Renal cortex interstitium (tissue), 11 donors: ENCODE measurements around the gene KIAA0232. TPM values are rescaled to one million over a fixed set of nuclear protein-coding genes. Genes with fewer than 3 reads are reported as not detected.
"Not testable (repeated sequence)": the region's sequence is repeated elsewhere in the genome, so short reads cannot be mapped to it uniquely, and the experiment has no call there.

Experiments
- DNase-seq, 11 donors: peaks; one replicate each; pipeline ENCODE4 v3.0.0-alpha.2; 2013; ENCODE audit warnings: low read depth in 9 of 11, low spot score in 4 of 11; ENCODE audit errors: extremely low read depth in 1 of 11
- polyA plus RNA-seq, 3 donors: library from polyadenylated mRNA; unstranded; fragments of 120-200 nt; gene quantifications; one replicate each; pipeline ENCODE4 v1.2.1, GENCODE V29; 2013; ENCODE audit not compliant: insufficient read length in 3 of 3

Gene KIAA0232
- polyA plus RNA-seq, 3 donors: 36.3 to 43.7 (median 39.9) TPM

DNA sequence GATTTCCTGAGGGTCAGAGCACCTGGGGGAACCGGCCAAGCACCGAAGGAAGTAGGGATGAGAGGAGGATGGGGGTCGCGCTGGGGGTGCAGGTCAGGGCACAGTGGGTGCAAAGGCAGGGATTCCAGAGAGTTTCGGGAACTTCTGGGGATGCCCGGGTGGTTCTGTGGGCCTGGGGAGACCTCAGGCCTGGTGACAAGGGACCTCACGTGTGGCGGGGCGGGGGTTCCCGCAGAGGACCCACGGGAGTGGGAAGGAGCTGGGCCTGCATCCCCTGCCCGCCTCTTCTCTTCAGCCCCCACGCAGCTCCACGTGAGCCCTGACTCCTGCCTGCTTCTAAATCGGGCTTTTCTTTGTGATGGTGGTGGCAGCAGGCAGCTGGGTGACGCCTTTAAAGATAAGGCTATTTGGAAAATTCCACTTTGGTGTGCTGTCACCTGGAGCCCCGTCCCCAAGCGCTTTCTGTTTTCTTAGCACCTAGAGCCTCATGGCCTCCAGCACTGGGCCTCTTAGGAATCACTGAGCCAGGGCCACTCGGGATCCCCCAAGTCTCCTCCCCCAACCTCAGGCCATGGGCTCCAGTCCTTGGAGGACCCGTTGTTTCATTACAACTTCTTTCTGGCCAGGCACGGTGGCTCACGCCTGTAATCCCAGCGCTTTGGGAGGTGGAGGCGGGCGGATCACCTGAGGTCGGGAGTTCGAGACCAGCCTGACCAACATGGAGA is 120.0 kb downstream of the KIAA0232 start:
- DNase-seq: no peak

DNA sequence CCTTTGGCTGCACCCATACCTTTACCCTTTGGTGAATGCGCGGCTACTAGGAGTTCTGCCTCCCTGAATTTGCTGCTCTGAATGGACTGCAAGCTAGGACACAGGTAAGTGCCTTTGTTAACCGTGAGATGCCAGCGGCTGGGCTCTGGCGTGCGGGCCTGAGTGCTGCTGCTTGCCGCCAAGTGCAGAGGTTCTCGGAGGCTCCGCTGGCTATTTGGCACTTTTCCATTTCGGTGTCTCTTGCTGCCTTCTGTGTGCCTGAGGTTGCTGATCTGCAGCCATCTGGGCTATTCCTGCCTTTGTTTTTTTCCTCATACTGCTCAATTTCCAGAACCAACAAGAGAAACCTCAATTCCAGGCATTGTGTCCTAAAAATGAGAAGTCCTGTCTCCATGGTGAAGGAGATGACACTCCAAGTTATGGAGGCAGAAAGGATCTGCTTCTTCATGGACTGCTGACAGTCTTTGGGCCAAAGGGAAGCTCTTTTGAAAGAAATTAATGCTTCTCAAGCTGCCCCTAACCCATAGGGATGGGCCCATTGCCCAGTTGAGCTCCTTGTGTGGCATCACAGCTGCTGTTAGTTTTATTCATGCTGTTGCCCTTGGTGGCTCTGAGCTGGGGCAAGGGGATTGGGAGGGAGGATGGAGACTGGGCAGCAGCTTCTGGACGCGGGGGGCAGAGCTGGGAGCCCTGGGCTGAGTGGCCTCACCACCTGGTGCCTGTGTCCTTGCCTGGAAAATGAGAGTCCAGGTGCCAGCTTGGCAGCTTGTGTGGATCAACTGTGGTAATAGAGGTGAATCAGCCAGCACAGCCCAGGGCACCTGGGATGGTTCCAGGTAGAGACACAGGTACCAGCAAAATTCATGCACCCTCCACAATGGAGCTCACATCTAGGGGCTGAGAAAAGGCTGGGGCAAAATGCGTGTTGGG is 123.3 kb downstream of the KIAA0232 start:
- DNase-seq: no peak

DNA sequence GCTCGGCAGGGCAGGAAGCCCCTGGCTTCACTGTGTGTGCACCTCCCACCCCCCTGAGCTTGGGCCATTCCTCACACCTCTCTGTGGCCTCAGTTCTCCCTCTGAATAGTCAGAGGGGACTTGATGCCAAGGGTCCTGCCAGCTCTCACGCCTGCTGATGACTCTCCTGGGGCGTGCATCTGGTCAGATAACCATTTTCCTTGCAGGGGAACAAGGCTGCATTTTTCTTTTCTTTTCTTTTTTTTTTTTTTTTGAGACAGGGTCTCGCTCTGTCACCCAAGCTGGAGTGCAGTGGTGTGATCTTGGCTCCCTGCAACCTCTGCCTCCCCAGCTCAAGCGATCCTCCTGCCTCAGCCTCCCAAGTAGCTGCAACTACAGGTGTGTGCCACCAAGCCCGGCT is 124.0 kb downstream of the KIAA0232 start:
- DNase-seq: not testable (repeated sequence)

DNA sequence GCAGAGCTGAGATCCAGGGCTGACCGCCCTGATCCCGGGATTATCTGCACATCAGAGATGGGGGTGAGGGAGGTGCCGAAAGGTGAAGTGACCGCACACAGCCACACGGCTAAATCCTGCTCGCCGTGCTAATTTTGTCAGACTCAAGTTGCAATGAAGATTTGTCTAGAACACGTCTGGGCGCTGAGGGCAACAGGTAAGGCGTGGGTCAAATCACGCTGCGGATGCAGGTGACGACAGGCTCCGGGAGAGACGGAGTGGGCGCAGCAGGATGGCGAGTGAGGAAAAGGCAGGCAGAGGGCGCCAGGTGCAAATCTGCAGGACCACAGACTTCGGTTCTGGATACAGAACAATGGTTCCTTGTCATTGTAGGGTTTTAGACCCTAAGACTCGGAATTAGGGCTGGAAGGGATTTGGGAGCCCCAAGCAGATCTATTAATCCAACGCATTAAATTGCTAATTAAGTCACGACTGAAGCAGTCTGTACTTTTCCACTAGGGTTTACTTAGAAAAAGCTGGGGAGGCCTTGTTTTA is 125.2 kb downstream of the KIAA0232 start:
- DNase-seq: no peak

DNA sequence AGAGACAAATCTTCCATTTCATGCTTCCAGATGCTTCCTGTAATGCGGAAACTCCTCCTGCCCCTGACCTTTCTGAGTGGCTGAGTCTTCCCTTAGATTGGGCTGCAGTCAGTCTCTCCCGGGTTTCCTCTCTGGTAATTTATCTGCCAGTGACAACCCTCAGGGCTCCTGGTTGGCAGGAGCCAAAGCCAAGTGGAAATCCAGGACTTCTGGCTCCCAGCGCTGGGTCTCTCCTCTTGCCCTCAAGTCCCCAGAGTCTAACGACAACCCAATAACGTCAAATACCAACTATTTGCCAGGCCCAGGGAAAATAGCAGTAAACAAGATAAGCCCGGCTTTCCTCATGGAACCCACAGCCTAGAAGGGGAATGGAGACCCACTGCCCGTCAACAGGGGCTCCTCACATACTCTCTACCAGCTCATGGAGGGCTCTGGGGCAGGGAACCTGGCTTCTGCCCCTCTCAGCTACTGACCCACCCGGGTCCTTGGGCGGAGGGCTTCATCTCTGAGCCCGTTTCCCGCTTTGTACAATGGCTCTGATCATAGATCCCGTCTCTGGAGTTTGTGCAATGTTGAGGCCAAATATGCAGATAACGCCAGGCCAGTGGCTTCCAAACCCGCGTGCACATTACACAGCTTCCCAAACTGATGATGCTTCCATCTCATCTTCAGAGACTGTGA is 126.0 kb downstream of the KIAA0232 start:
- no peak for DNase-seq

DNA sequence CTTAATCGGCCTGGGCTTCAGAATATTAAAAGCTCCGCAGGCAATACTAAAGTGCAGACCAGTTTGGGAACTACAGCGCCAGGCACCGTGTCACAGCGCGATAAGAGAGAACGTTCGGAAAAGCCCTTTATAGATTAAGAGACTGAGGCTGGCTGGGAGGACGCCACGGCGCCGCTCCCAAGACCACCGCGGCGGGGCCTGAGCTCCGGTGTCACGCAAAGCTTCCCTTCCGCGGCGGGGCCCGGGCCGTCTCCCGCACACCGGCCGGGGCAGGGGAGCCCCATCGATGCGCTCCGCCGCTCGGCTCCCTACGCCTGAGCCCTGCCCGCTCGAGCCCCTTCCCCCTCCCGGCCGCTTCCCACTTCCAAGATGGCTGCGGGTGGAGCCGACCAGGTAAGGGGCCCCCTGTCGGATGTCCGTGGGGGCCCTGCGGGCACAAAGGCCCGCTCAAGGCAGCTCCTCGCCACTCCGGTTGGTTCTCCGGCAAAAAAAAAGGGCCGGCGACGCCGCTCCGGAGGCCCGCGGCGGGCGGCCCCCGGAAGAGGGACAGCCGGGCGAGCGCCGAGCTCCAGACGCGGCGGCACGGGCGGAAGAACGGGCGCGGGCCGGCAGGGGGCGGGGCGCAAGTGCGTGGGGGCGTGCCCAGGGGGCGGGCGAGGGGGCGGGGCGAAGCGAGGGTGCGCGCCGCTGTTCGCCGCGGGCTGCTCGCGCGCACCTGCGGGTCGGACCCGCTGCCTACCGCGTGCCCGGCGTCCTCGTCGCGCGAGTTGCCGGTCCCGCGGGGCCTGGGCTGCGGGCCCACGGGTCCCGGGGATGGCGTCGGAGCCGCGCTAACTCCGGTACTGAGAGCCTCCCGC is 126.8 kb downstream of the KIAA0232 start, which contains the start of gene TBC1D14:
Gene TBC1D14, plus strand, starts transcription at position 714 of the 857 bp plus-strand sequence. CDS start 13,564 bp downstream, outside the sequence.
- DNase-seq: peak in 7 of 11 donors; percentile 78 to 89 (median 85)

DNA sequence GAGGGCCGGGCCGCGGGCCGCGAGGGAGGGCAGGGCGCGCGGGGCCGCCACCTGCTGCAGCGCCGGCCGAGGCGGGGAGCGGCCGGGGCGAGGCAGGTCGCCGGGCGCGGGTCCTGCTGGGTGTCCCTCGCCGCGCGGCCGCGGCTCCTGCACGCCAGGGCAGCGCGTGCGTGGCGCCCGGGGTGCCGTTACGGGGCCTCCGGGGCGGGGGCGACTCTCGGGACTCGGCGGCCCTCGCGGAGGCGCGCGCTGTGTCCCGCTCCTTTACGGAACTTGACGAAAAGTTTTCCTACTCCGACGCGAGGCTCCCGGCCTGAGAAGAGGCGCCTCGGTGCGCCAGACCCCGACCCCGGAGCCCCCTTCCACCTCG is 127.4 kb downstream of the KIAA0232 start:
- no peak for DNase-seq

DNA sequence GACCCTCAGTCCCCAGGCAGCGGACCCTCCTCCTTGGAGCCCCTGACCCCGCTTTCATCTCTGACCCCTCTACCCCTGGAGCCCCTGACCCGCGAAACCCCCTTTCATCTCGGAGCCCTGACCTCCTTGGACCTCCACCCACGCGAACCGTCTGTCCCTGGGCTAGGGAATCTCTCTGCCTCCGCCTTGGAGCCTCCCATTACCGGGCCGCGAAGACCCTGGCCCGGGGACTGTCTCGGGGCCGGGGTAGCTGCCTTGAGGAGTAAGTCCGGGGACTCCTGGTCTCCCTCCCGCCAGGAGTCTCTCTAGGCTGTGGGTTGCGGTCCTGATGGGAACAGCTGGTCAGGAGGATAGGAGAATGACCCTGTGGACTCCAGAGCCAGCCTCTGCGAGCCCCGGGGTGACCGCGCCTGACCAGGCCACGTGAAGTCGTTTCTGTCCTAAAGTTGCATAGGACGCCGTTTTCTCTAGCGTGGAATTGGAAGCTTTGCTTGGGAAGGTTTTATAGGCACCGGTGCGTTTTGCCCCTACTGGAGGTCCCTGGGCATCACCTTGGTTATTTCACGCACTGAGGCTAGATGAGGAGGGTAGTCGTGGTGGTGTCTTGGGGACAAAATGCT is 127.9 kb downstream of the KIAA0232 start:
- no peak for DNase-seq

DNA sequence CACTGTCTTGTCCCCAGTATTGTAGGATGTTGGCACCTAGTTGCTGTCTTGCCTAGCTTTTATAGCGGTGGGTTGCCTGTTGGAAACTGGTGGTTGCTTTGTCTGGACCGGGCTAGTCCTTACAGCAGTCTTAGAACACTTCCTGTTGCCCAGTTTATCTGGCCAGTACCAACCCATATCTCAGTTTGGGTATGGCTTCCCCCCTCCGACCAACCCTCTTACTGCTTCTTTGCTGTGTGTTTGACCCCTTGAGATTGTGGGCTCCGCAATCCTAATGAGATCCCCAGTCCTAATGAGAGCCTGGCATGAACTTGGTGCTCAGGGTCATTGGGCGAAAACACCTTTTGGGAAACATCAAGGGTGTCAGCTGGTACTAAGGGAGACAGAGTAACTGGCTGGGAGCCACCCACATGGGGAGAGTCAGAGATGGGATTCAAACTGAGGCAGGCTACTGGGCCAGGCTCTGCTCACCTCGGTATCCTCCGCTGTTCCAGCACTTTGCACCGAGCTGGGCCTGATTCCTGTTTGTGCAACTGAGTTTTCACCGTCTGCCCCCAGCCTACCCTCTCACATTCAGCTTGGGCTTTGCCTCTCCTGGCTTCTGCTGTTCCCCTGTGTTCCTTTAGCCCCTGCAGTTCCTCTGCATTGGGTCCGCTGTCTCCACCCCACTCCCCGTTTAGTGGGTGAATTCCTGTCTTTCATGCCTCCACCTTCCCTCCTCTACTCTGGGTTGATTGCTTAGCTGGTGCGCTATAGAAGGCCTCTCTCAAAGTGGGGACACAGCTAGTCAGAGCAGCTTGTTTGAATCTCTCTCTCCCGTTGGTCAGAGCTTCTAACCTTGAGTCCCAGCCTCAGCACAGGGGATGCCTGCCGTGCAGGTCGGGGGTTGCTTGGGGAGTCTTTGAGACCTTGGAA is 128.7 kb downstream of the KIAA0232 start:
- DNase-seq: no peak

DNA sequence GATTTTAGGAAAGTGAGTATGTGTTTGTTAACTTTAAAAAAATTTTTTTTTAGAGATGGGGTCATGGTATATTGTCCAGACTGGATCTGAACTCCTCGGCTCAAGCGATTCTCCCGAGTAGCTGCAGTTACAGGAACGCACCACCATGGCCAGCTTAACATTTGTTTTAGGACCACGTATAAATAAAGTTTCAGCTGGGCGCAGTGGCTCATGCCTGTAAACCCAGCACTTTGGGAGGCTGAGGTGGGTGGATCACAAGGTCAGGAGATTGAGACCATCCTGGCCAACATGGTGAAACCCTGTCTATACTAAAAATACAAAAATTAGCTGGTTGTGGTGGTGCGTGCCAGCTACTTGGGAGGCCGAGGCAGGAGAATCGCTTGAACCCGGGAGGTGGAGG is 129.4 kb downstream of the KIAA0232 start:
- not testable (repeated sequence) for DNase-seq

DNA sequence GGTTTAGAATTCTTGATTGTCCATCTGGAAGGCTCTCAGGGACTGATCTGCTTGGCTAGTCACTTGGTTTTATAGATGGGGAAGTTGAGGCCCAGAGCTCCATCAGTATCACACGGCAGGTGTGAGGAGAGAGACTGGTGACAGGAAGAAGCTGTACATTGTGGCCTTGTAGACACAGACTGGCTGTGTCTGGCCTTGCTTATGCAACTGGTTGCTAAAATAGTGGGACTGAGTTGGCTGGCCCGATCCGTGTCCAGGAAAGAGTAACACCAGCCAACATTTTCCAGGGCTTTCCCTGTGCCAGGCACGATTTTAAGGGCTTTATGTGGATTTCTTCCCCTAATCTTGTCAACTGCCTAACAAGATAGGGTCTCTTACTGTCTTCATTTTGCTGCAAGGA is 129.9 kb downstream of the KIAA0232 start:
- no peak for DNase-seq

DNA sequence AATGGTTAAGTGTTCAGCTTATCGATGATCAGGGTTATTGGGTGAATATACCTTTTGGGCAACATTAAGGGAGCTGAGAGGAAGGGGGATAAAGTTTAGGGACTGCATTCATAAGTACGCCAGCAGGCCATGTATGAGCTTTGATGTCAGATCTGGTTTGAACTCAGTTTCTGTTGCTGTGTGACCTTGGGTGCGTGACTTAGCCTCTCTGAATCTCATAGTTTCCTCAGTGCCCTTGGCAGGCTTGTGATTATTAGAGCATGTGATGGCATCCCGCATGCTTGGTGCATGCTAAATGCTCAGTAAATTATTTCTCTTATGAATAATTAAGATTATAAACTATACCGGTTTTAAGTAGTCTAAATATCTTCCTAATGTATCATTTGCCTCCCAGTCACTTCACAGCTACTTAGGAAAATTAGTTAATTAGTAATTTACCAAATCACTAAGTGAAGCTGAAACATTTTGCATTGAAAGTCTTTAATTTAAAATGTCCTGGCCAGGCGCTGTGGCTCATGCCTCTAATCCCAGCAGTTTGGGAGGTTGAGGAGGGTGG is 130.9 kb downstream of the KIAA0232 start:
- no peak for DNase-seq

DNA sequence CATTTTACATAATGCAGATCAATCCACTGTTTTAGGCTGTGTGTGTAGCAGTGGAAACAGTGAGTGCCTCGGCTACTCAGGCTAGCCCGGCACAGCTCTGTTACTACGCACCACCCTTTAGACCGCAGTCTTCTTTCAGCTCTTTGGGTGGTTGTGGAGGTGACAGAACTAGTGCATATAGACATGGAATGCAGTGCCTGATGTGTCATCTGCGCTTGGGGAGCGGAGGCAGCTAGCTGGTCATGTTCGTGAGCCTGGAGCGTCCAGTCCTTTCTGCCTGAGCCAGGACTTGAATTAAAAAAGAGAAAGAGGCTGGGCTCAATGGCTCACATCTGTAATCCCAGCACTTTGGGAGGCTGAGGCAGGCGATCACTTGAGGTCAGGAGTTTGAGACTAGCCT is 131.9 kb downstream of the KIAA0232 start:
- DNase-seq: no peak

DNA sequence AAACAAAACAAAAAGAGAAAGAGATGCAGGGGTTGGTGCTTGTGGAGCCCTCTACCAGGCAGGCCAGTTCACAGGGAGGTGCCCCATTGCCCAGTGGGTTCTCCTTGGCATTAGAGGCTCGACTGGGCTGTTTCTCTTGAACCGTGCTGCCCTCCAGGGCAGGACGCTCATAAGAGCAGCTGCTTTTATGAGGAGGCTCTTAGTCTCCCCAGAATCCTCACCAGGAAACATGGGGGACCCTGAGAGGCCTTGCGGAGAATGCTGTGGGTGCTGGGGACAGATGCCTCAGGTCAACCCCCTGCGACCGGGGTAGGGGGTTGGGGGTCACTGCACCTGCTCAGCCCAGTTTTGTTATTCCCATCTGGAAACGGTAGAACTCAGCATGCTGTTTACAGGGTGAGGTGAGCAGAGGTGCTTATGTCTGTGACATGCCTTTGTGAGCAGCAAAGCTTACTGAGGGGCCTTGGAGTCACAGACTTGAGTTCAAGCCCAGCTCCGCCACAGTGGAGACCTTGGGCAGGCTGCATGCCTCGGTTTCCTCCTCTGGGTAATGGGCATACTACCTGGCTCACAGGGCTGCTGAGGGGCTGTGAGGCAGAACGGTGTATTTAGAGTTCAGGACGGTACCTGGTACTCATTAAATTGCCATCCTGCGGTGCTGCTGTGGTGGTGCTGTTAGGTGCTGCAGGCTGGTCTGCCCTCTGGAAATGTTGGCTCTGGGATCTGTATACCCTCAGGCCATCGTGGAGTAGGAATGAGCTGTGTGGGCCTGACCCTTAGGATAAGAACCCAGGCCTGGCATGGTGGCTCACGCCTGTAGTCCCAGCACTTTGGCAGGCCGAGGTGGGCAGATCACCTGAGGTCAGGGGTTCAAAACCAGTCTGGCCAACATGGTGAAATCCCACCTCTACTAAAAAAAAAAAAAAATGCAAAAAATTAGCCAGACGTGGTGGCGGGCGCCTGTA is 132.8 kb downstream of the KIAA0232 start:
- no peak for DNase-seq

DNA sequence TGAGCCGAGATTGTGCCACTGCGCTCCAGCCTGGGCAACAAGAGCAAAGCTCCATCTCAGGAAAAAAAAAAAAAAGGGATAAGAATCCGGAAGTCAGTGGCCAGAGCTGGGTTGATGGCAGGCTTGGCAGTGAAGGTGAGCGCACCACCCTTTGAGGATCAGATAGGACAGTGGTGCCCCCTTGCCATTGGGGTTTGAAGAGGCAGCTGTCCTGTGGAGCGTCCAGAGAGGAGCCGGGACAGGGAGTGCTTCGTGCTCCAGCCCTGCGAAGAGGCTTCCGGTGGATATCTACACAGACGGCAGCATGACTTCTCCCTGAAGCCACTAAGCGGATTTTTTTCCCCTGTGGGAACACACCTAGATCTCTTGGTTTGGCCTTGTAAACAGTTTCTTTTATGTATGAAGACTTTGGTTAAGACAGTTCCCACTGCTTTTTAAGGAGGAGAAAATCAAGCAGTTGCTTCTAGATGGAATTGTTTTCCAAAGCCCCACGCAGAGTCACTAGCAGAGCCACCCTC is 133.6 kb downstream of the KIAA0232 start:
- DNase-seq: no peak
